Endothelial cell of umbilical vein (primary cell): ENCODE measurements around the gene LRP10. TPM values are rescaled to one million over a fixed set of nuclear protein-coding genes. Genes with fewer than 3 reads are reported as not detected.

Experiments
- BruUV-seq: library from RNA; stranded (reverse); fragments of 400-500 nt; replicated peaks from 2 replicates; lab custom pipeline; 2021; lab: Mats Ljungman, UMichigan
- CTCF ChIA-PET: fragments of 300-600, 350-600 bp; sonication (Branson Sonifier 250); formaldehyde crosslinking; loops from one replicate; lab custom pipeline; 2021; ENCODE audit warnings: antibody characterized with exemption, inconsistent platforms; lab: Charles Lee
- POLR2A ChIA-PET: fragments of 300-600, 350-600 bp; sonication (Branson Sonifier 250); formaldehyde crosslinking; loops from one replicate; lab custom pipeline; 2021; ENCODE audit warnings: antibody characterized with exemption, inconsistent platforms; lab: Charles Lee
- DNase-seq: peaks from one replicate; pipeline ENCODE4 v3.0.0-alpha.2; 2011; ENCODE audit warnings: low read depth, low spot score
- FAIRE-seq: peaks from 2 replicates; lab custom pipeline; 2011; peaks lifted over from hg19 to GRCh38; lab: Jason Lieb, UNC
- H2AFZ ChIP-seq: 2 replicates; pipeline ENCODE4 v1.6.0; 2012; ENCODE audit warnings: low read depth, low read length, control low read depth, inconsistent platforms
- H3K27ac ChIP-seq: 2 replicates; pipeline ENCODE4 v1.5.1; 2011; ENCODE audit warnings: low read depth, mild to moderate bottlenecking, control low read depth, low read length, moderate library complexity; ENCODE audit not compliant: insufficient read depth
- H3K27me3 ChIP-seq, 2 experiments: 2 replicates each; pipeline versions ENCODE4 v1.6.0 to v1.6.1; 2011; ENCODE audit warnings: low read length in 2 of 2, mixed read lengths in 1 of 2; ENCODE audit not compliant: control insufficient read depth in 2 of 2, insufficient read depth in 2 of 2
- H3K36me3 ChIP-seq, 2 experiments: 2 replicates in 1 of 2; 3 replicates in 1 of 2; pipeline ENCODE4 v1.5.1; 2011; ENCODE audit warnings: low read length in 2 of 2, mild to moderate bottlenecking in 1 of 2, moderate library complexity in 1 of 2; ENCODE audit not compliant: control insufficient read depth in 2 of 2, insufficient read depth in 2 of 2; ENCODE audit errors: extremely low read depth in 1 of 2
- H3K4me1 ChIP-seq: 3 replicates; pipeline ENCODE4 v1.5.1; 2011; ENCODE audit warnings: mild to moderate bottlenecking, low read length; ENCODE audit not compliant: control insufficient read depth, insufficient read depth; ENCODE audit errors: extremely low read depth
- H3K4me2 ChIP-seq: 2 replicates; pipeline ENCODE4 v1.6.1; 2011; ENCODE audit warnings: low read length, control low read depth, mixed read lengths; ENCODE audit not compliant: insufficient read depth
- H3K4me3 ChIP-seq, 3 experiments: fragments of 200-600 bp in 1 of 3; sonication (generic), shearing (Covaris generic) in 1 of 3; replicated peaks in 1 of 3; 2 replicates each; pipeline ENCODE4 v1.5.1; 2011 to 2016; ENCODE audit warnings: control low read depth in 3 of 3, low read length in 3 of 3, mild to moderate bottlenecking in 2 of 3, inconsistent platforms in 1 of 3, low read depth in 1 of 3, moderate library complexity in 1 of 3; ENCODE audit not compliant: insufficient read depth in 1 of 3
- H3K79me2 ChIP-seq: 2 replicates; pipeline ENCODE4 v1.6.0; 2012; ENCODE audit warnings: low read length, inconsistent platforms; ENCODE audit not compliant: control insufficient read depth, insufficient read depth
- H3K9ac ChIP-seq: replicated peaks from 2 replicates; pipeline ENCODE3; 2011; ENCODE audit warnings: low read length, control low read depth; ENCODE audit not compliant: insufficient read depth; ENCODE audit errors: extremely low read depth
- H3K9me1 ChIP-seq: replicated peaks from 3 replicates; pipeline ENCODE4 v1.6.0; 2011; ENCODE audit warnings: mild to moderate bottlenecking, low read length; ENCODE audit not compliant: control insufficient read depth, insufficient read depth; ENCODE audit errors: extremely low read depth
- H3K9me3 ChIP-seq: replicated peaks from 2 replicates; pipeline ENCODE4 v1.5.1; 2012; ENCODE audit warnings: low read length, inconsistent platforms; ENCODE audit not compliant: control insufficient read depth, insufficient read depth
- H4K20me1 ChIP-seq: replicated peaks from 2 replicates; pipeline ENCODE3; 2011; ENCODE audit warnings: mild to moderate bottlenecking, low read length; ENCODE audit not compliant: control insufficient read depth, insufficient read depth; ENCODE audit errors: extremely low read depth
- EZH2 ChIP-seq: IDR thresholded peaks from 2 replicates; pipeline ENCODE4 v1.6.1; 2012; ENCODE audit warnings: borderline replicate concordance, low read depth, mild to moderate bottlenecking, moderate library complexity, low read length, inconsistent platforms; ENCODE audit not compliant: severe bottlenecking
- FOS ChIP-seq: IDR thresholded peaks from 2 replicates; pipeline ENCODE4 v1.6.1; 2011; ENCODE audit warnings: mild to moderate bottlenecking, low read length, moderate library complexity, borderline replicate concordance; ENCODE audit not compliant: insufficient read depth
- GATA2 ChIP-seq: IDR thresholded peaks from 2 replicates; pipeline ENCODE4 v1.7.0; 2011; ENCODE audit warnings: low read depth, mild to moderate bottlenecking, moderate library complexity, mixed read lengths, low read length; ENCODE audit not compliant: insufficient read length, insufficient read depth
- JUN ChIP-seq: IDR thresholded peaks from 2 replicates; pipeline ENCODE4 v1.6.1; 2011; ENCODE audit warnings: borderline replicate concordance, low read depth; ENCODE audit not compliant: insufficient read length, insufficient read depth
- MYC ChIP-seq: IDR thresholded peaks from one replicate; pipeline ENCODE4 v1.6.1; 2011; ENCODE audit warnings: mild to moderate bottlenecking, low read depth, low read length
- POLR2A ChIP-seq: IDR thresholded peaks from 2 replicates; pipeline ENCODE4 v1.6.1; 2012; ENCODE audit warnings: low read depth, mild to moderate bottlenecking, control low read depth, low read length
- POLR2AphosphoS5 ChIP-seq: IDR thresholded peaks from 2 replicates; pipeline ENCODE4 v1.6.1; 2012; ENCODE audit warnings: low read depth, mild to moderate bottlenecking, control low read depth, low read length, moderate library complexity; ENCODE audit not compliant: insufficient read depth
- dilution Hi-C: fragments of 300-500 bp; cut with MboI; formaldehyde crosslinking; loops from one replicate; pipeline ENCODE4 v1.15.0; 2019; ENCODE audit warnings: low sequenced_read_pairs; ENCODE audit not compliant: extremely low pct_ligation_motif_present
- intact Hi-C: fragments of 100-400 bp; cut with micrococcal nuclease; formaldehyde crosslinking; loops from one replicate; pipeline ENCODE4 v1.10.0; 2022
- polyA plus RNA-seq, 4 experiments: library from polyadenylated mRNA; depleted of rRNA in 3 of 4; stranded (reverse) in 3 of 4; unstranded in 1 of 4; fragments of >200 nt; gene quantifications; 2 replicates each; pipeline versions ENCODE4 v1.2.1 to v1.2.3, GENCODE V29; 2011 to 2012; ENCODE audit warnings: missing spikeins in 1 of 4
- total RNA-seq: library from RNA; stranded (reverse); gene quantifications from 2 replicates; pipeline ENCODE4 v1.2.3, GENCODE V29; 2021
- TF ChIP-seq, protein P1 (sequence below), 2 donors: IDR thresholded peaks; 1 replicate in 1 of 2; 2 replicates in 1 of 2; pipeline ENCODE4 v1.5.1; 2011; ENCODE audit warnings: low read length in 2 of 2, mild to moderate bottlenecking in 2 of 2, moderate library complexity in 2 of 2, control low read depth in 1 of 2, inconsistent platforms in 1 of 2, low read depth in 1 of 2; ENCODE audit not compliant: insufficient read depth in 1 of 2; ENCODE audit errors: extremely low read depth in 1 of 2
- TF ChIP-seq, protein P2 (sequence below): IDR thresholded peaks from 2 replicates; pipeline ENCODE4 v1.6.1; 2011; ENCODE audit not compliant: insufficient read depth, insufficient read length

Gene LRP10
- total and polyA plus RNA-seq, 2 donors (not counting 3 experiments of a cell fraction or from before 2014, with no cell fraction given): 123 to 157 TPM

- no peaks in the 10 kb centered on the region for H3K4me1 ChIP-seq
- ChIA-PET POLR2A (no interaction called here), CTCF (no interaction called here)
- no peak for FAIRE-seq
- H3K79me2 ChIP-seq: peaks cover 18% of the 10 kb centered on the region
- no peaks in the 10 kb centered on the region for H3K9me1 ChIP-seq
- no peaks in the 10 kb centered on the region for H4K20me1 ChIP-seq
- no peak for TF ChIP-seq POLR2AphosphoS5
- TF ChIP-seq MYC: no peak
- no peak for TF ChIP-seq FOS
- no peak for TF ChIP-seq EZH2
- TF ChIP-seq, protein P1, sequence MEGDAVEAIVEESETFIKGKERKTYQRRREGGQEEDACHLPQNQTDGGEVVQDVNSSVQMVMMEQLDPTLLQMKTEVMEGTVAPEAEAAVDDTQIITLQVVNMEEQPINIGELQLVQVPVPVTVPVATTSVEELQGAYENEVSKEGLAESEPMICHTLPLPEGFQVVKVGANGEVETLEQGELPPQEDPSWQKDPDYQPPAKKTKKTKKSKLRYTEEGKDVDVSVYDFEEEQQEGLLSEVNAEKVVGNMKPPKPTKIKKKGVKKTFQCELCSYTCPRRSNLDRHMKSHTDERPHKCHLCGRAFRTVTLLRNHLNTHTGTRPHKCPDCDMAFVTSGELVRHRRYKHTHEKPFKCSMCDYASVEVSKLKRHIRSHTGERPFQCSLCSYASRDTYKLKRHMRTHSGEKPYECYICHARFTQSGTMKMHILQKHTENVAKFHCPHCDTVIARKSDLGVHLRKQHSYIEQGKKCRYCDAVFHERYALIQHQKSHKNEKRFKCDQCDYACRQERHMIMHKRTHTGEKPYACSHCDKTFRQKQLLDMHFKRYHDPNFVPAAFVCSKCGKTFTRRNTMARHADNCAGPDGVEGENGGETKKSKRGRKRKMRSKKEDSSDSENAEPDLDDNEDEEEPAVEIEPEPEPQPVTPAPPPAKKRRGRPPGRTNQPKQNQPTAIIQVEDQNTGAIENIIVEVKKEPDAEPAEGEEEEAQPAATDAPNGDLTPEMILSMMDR (IDR thresholded peaks at IDR 0.05; ENCODE audit: extremely low read depth in 1 of 2, insufficient read depth in 1 of 2, low read depth in 1 of 2, low read length in 2 of 2): no peak
- no peak for TF ChIP-seq JUN
- no peak for TF ChIP-seq POLR2A
- TF ChIP-seq, protein P2, sequence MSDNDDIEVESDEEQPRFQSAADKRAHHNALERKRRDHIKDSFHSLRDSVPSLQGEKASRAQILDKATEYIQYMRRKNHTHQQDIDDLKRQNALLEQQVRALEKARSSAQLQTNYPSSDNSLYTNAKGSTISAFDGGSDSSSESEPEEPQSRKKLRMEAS: no peak
- TF ChIP-seq GATA2: no peak
- peaks cover 24 to 28% of the 10 kb centered on the region in 2 experiments for H3K36me3 ChIP-seq
- H3K4me3 ChIP-seq: no peak overlapping the region
- no TSS peak for BruUV-seq
- no peaks in the 10 kb centered on the region for H3K9me3 ChIP-seq
- DNase-seq: no peak
- no peak overlapping the region for H3K27ac ChIP-seq
- H3K27me3 ChIP-seq: no peaks in the 10 kb centered on the region
- intact Hi-C loops: no loop called here
- H3K9ac ChIP-seq: no peak overlapping the region
- H2AFZ ChIP-seq: no peak overlapping the region
- dilution Hi-C loops: no loop called here
- no peak overlapping the region for H3K4me2 ChIP-seq
Measured at GRCh38 chr14:22908601-22909000, 37.1 kb downstream of the LRP10 start.
